HG03575 (cell line): Measurements from ENCODE around the gene ALPI.

Experiments
- ATAC-seq: cut with Tn5 transposase; IDR thresholded peaks from one replicate; pipeline ENCODE4 v1.9.1; 2021; ENCODE audit not compliant: unreplicated experiment, insufficient number of reproducible peaks, low FRiP score; ENCODE audit errors: extremely low read depth

The ALPI gene

GRCh38 chr2:232490221-232491138, 34.5 kb downstream of the ALPI start:
- no peak for ATAC-seq

GRCh38 chr2:232491139-232491780, 35.3 kb downstream of the ALPI start:
- no peak for ATAC-seq

DNA sequence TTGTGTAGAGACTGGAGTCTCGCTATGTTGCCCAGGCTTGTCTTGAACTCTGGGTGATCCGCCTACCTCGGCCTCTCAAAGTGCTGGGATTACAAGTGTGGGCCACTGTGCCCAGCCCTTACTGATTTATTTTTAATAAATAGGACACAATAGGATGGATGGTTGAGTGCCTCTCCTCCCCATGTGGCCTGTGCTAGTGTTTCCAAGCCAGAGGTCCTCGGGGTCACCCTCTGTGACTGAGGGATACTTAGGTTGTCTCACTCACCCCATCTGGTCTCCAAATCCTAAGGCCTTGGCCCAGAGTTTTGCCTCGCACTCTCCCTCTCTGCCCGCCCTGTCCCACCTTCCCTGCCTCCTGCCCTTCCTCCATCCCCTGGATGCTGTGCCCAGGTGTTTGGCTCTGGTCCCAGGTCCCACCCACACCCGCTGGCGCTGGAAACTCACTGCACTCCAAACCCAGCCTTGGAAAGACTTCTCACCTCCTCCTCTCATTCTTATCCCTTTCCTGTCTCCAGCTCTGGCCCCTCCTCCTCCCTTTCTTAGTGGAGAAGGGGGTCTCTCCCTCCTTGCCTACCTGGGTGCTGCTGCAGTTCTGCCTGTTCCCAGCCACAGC, 36.4 kb downstream of the ALPI start:
- ATAC-seq, result no peak

- ATAC-seq, result no peak
Measured at GRCh38 chr2:232492963-232493700, 37.2 kb downstream of the ALPI start.

GRCh38 chr2:232493701-232494474, 37.9 kb downstream of the ALPI start:
- no peak for ATAC-seq

DNA sequence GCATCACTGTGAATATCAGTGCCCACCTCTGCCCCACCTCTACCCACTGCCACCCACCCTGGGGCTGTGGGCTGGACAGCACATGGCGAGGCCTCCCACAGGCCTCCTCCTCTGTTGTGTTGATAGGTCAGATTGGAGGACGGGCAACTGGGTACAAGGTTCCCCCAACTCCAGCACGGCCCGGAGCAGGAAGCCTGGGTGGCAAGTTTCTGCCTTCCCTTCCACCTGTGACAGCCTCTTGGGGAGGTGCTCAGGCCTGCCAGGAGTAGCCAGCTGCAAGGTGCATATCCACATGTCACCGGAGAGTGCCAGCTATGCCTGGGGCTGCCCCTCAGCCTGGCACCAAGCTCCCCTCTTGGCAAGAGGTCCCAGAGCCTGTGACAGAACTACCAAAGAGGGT, 38.6 kb downstream of the ALPI start:
- ATAC-seq, result no peak

- ATAC-seq, result no peak
Measured at GRCh38 chr2:232495292-232495691, 39.3 kb downstream of the ALPI start.

DNA sequence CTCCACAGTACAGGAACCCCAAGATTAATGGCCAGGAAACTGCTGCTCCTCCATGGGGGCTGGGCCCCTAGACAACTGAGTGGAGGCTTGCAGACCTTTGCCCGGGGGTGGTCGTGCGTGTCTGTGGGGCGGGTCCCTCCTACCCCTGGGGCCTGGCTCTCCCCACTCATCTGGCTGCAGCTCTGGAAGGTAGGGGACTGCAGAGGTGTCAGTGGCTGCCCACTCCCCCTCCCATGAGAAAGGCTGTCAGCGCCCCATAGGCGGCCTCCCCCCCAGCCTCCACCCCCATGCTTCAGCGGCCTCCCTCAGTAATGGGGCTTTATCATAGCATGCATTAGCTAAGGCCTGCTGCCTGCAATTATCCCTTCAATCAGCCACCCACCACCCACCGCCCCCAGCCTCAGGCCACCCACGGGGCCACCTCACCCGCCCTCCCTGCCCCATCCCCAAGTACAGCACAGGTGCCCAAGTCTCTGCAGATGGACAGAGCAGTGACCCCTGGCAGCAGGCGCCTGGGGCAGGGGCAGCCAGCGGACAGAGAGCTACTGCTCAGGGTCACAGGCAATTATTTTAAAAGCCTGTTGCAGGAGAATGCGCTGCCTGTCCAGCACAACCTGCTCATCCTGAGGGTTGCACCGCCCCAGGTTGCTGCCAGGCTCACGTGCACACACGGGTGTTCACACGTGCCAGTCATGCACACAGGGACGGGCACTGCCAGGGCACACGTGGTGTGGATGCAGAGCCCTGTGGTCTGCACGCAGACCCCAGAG, 40.7 kb downstream of the ALPI start:
- no peak for ATAC-seq

DNA sequence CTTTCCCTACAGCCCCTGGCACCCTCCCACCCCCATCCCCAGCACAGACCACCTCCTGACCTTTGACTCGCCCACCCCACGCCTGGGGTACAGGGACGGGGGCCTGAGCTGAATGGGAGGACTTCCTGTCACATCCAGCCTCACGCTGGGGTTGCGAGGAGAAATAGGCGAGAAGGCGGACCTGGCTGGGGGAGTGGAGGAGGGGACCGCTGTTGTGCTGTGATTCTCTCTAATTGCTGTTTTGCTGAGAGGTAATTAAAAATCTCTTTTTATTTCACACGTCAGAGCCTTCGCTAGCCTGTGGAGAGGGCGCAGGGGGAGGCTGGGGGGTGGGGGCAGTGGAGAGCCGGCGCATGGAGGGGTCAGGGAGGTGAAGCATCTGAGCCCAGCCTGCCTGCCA, 41.4 kb downstream of the ALPI start:
- ATAC-seq, result no peak

DNA sequence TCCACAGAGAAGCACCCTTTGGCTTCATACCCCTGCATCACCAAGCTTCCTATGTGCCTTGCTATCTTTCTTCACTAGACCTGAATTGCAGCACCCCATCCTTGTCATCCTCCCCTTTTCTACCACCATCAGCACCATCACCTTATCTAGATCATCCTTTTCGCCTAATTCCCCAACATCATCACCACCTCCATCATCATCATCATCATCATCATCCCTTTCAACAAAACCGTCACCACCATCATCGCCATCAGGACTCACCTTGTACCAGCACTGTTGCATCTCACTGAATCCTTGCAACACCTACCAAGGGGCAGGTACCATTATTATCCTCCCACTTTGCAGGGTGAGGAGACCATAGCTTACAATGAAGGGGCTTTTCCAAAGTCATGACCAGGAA, 42.5 kb downstream of the ALPI start:
- ATAC-seq, result no peak

GRCh38 chr2:232501331-232501771, 45.4 kb downstream of the ALPI start:
- no peak for ATAC-seq

DNA sequence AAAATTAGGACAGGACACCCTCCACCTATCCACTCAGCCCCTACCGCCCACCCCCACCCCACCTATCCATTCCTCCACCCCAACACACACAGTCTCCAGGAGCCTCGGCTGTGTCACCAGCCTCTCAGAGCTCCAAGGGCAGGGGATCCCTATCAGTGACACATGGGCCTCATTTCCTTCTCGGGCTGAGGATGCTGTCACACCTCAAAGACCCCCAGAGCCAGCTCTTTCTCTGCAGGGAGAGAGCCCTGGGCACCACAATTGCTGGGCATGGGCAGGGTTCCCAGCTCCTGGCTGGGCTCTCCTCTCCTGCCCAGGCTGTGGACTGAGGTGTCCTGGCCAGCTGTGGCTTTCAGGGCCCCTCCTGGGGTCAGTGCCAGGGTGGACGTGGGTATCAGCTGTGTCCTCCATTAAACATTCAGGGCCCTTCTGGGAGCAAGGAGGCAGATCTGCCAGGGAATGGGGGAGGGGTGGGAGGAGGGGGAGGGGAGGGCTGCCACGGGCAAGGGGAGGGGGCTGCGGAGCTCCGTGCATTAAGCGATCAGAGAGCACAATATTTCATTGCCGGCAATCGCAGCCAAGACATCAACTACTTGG, 45.9 kb downstream of the ALPI start:
- ATAC-seq, result no peak

DNA sequence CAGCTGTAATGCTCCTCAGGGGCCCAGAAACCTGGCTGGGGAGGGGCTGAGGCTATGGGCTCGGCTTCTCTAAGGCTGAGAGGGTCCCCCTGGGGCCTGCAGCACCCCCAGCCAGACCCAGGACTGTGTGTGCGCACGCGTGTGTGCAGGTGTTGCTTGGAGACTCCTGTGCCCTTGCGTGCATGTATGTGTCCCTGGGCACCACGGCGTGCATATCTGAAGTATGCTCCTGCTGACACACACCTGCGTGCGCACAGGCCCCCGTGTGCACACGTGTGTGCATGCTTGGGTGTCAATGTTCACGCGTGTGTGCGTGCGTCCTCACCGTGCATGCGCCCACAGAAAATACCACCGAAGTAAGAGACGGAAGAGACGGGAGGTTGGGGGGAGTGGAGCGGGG, 46.6 kb downstream of the ALPI start:
- ATAC-seq, result no peak

DNA sequence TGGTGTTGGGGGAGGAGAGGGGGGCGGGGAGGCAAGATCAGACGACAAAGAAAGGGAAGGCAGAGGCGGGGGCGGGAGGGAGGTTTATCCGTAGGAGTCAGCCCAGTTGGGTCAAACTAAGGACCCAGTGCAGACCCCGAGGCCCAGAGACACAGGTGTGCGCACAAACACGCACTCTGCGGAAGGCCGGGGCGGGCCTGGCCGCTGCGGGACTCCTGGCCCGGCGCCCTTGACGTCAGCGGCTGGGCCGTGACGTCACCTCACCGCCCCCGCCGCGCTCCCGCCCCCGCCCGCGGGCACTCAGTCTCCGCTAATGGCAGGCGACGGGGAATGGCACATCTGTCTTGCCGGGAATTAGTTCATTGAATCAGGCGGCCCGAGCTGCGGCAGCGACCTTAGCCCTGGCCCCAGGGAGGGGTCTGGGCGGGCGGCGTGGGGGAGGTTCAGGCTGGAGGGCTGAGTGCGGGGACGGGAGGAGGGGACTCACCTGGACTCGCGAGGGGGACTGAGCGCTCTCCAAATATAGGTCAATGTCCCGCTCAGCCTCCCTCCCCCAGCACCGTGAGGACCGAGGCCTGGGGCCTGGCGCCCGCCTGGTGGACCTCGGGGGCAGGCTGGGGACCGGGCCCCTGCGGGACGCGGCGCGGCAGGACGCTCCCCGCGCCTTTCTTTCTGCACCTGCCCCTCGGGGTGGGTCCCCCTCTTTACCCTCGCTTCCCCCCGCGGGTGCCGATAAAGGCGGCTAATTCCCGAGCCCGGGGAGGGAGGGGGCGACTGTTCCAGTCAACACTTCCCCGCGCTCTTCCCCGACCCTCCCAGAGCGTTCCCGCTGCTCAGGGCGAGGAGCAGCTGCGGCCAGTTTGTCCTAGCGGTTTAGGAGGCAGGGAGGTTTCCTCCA, 47.2 kb downstream of the ALPI start:
- ATAC-seq, result no peak

DNA sequence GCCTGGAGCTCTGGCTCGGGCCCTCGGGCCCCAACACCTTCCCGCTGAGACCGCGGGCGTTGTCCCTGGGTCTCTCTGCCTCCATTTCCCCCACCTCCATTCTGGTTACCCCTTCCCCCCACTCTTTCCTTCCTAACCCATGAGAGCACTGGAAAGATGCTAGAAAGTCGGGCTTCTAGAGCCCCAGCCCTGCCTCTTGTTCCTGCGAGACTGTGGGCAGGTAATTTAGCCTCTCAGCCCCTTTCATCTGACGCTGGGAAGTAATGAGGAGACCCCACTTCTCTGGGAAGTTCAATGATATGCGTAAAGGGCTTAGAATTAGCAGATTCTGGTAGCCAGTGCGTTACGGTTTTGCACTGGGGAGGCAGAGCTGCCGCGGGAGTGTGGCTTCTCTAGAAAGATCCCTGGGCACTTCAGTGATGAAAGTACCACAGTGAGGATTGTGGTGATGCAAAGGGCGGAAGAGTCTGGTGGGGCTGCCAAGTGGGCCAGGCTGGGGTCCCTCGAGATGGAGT, 47.9 kb downstream of the ALPI start:
- ATAC-seq, result no peak

- ATAC-seq, result no peak
Measured at GRCh38 chr2:232504438-232504837, 48.5 kb downstream of the ALPI start.
